ENCODE data around the gene MT1HL1.

The MT1HL1 gene

GRCh38 chr1:237004116-237004515 lies at the start of gene MT1HL1:
Gene MT1HL1, minus strand, starts transcription at chr1:237004441. Its CDS starts 69 bp downstream, at chr1:237004372.
- DNase-seq, result no peak

- no peak for DNase-seq
Measured at GRCh38 chr1:237050915-237051314, 46.7 kb upstream of the MT1HL1 start.

GRCh38 chr1:237050185-237050584 lies 45.9 kb upstream of the MT1HL1 start:
- DNase-seq, result no peak

GRCh38 chr1:237048803-237049202 lies 44.6 kb upstream of the MT1HL1 start:
- DNase-seq, result no peak

- no peak for DNase-seq
Measured at GRCh38 chr1:237045278-237046016, 41.2 kb upstream of the MT1HL1 start.

- DNase-seq, result no peak
Measured at GRCh38 chr1:237043846-237044636, 39.8 kb upstream of the MT1HL1 start.

- no peak for DNase-seq
Measured at GRCh38 chr1:237042892-237043576, 38.8 kb upstream of the MT1HL1 start.

- DNase-seq, result no peak
Measured at GRCh38 chr1:237042526-237042891, 38.3 kb upstream of the MT1HL1 start.

- DNase-seq, result no peak
Measured at GRCh38 chr1:237041795-237042525, 37.7 kb upstream of the MT1HL1 start, which contains the start of gene RYR2. Gene RYR2, plus strand, starts transcription at chr1:237042184. Its CDS starts 338 bp downstream, at chr1:237042522.

GRCh38 chr1:237041461-237041794 lies 37.2 kb upstream of the MT1HL1 start:
- no peak for DNase-seq

GRCh38 chr1:237040823-237041222 lies 36.6 kb upstream of the MT1HL1 start:
- no peak for DNase-seq

GRCh38 chr1:237038211-237038610 lies 34.0 kb upstream of the MT1HL1 start:
- no peak for DNase-seq

GRCh38 chr1:237035759-237036158 lies 31.5 kb upstream of the MT1HL1 start:
- no peak for DNase-seq

GRCh38 chr1:237033804-237034203 lies 29.6 kb upstream of the MT1HL1 start:
- no peak for DNase-seq

GRCh38 chr1:237033061-237033460 lies 28.8 kb upstream of the MT1HL1 start:
- no peak for DNase-seq

- DNase-seq, result peak; percentile 46
Measured at GRCh38 chr1:237032029-237032428, 27.8 kb upstream of the MT1HL1 start.

GRCh38 chr1:237031480-237031879 lies 27.2 kb upstream of the MT1HL1 start:
- DNase-seq, result no peak

- DNase-seq, result no peak
Measured at GRCh38 chr1:237029850-237030535, 25.8 kb upstream of the MT1HL1 start.

GRCh38 chr1:237029240-237029639 lies 25.0 kb upstream of the MT1HL1 start:
- DNase-seq, result no peak

GRCh38 chr1:237025358-237026074 lies 21.3 kb upstream of the MT1HL1 start:
- no peak for DNase-seq

GRCh38 chr1:237018896-237019295 lies 14.7 kb upstream of the MT1HL1 start:
- DNase-seq, result no peak

GRCh38 chr1:237016626-237017025 lies 12.4 kb upstream of the MT1HL1 start:
- DNase-seq, result no peak
